Measurements from ENCODE around the gene MYBBP1A.
A peak's percentile ranks its signal among the peaks of the same experiment; 100 is the strongest.

GRCh38 chr17:4498461-4499397 is 56.5 kb downstream of the MYBBP1A start, which contains the start of gene SPNS2:
- TF ChIP-seq ZBTB7A (IDR thresholded peaks at IDR 0.05; ENCODE audit: low read depth) (no peak), TEAD4 (IDR thresholded peaks at IDR 0.05) (no peak), CREB1 (IDR thresholded peaks at IDR 0.05; ENCODE audit: low read depth) (no peak), USF1 (IDR thresholded peaks at IDR 0.05) (peak; percentile 52), FOXM1 (IDR thresholded peaks at IDR 0.05; ENCODE audit: borderline replicate concordance, low read depth) (no peak), REST (IDR thresholded peaks at IDR 0.05; ENCODE audit: low read depth) (no peak), TCF12 (IDR thresholded peaks at IDR 0.05; ENCODE audit: low read depth) (no peak), YY1 (IDR thresholded peaks at IDR 0.05; ENCODE audit: low read depth) (no peak), EP300 (IDR thresholded peaks at IDR 0.05; ENCODE audit: borderline replicate concordance) (no peak), CEBPB (IDR thresholded peaks at IDR 0.05) (no peak), TAF1 (IDR thresholded peaks at IDR 0.05; ENCODE audit: low read depth) (no peak)
- TF ChIP-seq, protein P1, sequence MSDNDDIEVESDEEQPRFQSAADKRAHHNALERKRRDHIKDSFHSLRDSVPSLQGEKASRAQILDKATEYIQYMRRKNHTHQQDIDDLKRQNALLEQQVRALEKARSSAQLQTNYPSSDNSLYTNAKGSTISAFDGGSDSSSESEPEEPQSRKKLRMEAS (IDR thresholded peaks at IDR 0.05) = no peak

Data from Ishikawa (cell line).